Stimulated activated CD8-positive, alpha-beta memory T cell treated with anti-CD3 and anti-CD28 coated beads, Interleukin-12 subunit alpha, Interleukin-12 subunit beta, amount 100 ng/mL, for 24 hours (primary cell): ENCODE measurements around the gene FHAD1.
"Not testable (repeated sequence)": the region's sequence is repeated elsewhere in the genome, so short reads cannot be mapped to it uniquely, and the experiment has no call there.

ENCODE experiments used
- DNase-seq: peaks from one replicate; pipeline ENCODE4 v3.0.0-alpha.2; 2020; ENCODE audit errors: extremely low read depth

The FHAD1 gene

GRCh38 chr1:15276691-15277446 is 29.8 kb downstream of the FHAD1 start:
- no peak for DNase-seq

- DNase-seq: no peak
Observed at GRCh38 chr1:15277447-15277838, 30.4 kb downstream of the FHAD1 start.

GRCh38 chr1:15277933-15278332 is 30.9 kb downstream of the FHAD1 start:
- DNase-seq: no peak

DNA sequence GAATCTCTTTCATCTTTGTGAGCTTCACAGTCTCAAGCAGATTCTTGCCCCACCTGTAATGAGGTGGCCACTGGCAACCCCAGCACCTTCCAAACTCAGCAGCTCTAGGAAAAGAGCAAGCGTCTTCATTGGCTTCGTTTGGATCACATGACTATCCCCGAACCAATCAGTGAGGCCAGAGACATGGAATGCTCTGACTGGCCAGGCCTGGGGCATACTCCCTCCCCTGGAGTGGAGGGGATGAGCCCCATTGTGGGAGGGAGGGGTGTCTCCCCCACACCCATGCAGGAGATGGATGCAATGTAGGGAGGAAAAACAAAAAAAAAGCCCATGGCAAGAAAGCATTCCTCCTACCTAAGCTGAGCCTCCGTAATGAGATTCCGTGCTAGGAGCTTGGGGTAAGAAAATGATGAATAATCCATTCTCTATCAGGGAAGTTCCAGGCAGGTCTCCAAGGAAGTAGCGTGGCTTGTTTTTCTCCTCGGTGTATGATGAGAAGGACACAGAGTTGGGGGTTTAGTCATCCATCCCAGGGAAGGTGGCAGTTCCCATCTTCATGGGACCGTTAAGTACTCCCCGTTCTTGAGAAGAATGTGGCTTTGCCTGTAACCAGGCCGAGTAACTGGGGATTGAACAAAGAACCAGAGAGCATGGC is 32.7 kb downstream of the FHAD1 start:
- DNase-seq: no peak

- DNase-seq: no peak
Observed at GRCh38 chr1:15280416-15280815, 33.4 kb downstream of the FHAD1 start.

- DNase-seq: no peak
Observed at GRCh38 chr1:15282038-15282437, 35.0 kb downstream of the FHAD1 start.

DNA sequence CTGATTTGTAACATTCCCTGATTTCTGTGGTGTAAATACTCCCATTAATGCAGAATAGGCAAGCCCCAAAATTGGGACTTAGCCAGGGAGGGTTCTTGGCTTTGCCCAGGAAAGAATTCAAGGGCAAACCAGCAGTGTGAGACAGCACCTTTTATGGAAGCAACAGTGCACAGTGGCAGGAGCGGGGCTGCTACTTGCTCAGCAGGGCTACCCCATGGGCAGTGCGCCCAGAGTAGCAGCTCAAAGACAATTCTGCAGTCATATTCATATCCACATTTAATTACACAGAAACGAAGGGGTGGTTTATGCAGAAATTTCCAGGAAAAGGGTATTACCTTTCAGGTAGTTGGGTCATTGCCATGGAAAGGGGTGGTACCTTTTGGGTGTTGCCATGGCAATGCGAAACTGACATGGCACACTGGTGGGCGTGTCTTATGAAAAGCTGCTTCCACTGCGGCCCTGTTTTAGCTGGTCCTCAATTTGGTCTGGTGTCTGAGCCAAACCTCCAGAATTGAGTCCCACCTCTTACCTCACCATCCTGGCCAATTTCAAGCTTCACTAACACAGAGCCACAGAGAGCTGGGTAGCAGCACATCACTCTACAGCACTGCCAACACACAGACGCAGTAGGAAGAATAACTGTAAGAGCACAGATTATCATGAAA is 35.9 kb downstream of the FHAD1 start:
- DNase-seq: no peak

DNA sequence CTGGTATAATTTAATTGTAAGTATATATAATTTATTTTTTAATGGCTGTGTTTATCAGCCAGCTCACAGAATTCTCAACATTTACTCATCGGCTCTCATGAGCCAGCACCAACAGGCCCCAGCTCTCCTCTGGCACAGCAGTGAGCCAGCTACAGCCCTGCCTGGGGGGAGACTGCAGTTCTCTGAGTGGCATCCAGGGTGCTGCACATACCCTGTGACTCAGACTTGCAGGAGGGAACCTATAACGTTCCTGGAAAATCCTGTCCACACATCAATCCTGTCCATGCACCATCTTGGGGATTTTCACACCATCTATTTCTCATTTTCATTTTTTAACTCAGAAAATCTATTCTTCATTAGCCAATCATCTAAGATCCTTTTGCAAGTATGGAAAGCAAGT is 36.5 kb downstream of the FHAD1 start:
- no peak for DNase-seq

GRCh38 chr1:15286452-15286851 is 39.4 kb downstream of the FHAD1 start:
- DNase-seq: no peak

GRCh38 chr1:15287035-15287979 is 40.3 kb downstream of the FHAD1 start:
- no peak for DNase-seq

DNA sequence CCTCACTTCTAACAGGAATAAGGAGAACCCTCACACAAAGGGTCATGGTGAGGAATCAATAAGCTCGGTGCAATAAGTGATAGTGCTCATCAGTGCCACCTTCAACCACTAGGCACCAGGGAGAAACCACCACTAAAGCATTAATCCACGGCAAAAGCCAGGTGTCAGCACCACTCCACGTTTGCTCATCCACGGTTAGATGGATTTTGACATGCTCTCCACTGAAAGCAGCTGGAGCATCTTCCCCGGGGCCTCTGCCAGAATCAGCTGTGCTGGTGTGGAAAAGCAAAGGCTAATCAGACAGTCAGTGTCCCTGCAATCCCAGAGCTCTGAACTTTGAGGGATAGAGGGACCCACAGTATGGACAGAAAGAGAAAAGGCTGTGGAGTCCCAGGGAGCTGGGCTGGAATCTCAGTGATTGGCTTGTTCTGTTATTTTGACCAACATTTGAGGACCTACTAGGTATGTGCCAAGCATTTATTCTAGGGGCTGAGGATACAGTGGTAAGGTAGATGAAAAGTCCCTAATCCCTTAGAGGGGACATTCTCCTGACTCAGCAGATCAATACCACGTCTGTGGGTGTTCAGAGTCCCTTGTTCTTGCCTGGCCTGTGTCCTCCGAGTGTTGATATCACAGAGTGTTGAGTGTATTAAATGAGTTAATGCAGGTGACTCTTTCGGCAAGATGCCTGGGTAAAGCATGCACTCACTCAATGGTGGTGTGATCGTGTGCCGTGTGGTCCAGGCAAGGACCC is 41.3 kb downstream of the FHAD1 start:
- no peak for DNase-seq

DNA sequence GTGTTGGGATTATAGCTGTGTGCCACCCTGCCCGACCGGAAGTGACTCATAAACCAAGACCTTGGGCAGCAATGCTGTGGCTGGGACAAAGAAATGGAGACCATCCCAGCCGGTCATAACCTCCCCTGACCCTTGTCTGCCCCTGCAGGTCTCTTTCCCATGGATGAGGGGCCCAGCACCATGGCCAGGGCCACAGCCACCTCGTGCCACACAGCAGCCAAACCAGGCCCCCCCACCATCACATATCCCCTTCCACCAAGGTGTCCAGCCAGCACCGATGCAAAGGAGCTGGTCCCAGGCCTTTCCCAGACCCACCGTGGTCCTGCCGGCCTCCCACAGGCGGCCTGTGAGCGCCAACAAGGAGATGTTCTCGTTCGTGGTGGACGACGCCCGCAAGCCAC is 42.2 kb downstream of the FHAD1 start:
- no peak for DNase-seq

DNA sequence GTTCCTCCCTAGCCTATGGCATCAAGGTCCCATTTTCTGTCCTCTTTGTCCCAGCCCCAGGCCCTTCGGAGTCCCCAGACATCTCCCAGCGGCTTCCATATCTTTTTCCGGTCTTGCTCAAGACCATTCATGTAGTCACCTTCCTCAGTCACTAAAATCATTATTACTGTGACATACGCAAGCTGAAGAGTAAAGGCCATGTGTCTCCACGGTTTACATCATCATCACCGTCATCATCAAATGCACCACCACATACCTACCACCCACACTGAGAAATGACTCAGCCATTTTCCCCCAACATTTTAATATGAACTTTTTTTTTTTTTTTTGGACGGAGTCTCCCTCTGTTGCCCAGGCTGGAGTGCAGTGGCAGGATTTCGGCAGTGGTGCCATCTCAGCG is 43.4 kb downstream of the FHAD1 start:
- no peak for DNase-seq

DNA sequence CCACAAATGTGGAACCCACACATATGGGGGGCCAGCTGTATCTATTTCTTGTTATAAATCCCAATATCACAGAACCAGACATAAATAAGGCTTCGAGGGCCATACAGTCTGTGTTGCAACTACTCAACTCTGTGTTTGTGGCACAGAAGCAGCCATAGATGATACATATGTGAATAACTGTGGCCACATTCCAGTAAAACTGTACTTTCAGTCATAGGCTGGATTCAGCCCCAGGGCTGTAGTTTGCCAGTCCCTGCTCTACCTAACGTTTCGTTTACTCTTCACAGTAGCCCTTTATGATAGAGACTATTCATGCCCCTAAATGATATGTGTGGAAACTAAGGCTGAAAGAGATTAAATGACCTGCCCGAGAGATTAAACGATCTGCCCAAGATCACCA is 48.7 kb downstream of the FHAD1 start:
- no peak for DNase-seq

DNA sequence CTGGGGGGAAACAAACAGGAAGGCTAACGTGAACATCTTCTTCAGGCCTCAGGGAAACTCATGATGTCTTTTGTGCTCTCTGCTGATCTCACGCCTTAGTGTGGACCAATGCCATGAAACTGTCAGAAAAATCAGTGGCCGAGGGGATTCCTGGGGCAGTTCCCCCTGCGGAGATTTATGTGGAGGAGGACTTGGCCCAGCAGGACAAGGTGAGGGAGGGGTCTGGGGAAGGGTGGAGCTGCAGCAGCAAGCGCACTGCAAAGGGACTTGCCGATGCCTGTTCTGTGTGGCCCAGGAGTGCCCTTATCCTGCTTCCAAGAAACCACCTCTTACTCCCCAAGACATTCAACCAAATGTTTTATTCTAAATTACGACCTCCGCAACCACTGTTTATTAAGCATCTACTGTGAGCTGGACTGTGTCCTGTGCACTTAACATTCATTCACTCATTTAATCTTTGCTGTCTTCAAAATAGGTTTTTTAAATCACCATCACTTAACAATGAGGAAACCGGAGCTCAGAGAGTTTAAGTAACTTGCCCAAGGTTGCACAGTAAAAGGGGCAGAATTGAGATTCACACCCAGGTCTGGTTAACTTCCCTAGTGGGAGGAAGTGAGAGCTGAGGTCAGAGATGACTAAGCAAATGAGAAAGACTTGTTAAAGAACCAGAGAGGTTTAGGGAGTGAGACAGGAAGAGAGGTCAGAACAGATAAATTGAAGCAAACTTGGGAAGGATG is 49.7 kb downstream of the FHAD1 start:
- DNase-seq: no peak

DNA sequence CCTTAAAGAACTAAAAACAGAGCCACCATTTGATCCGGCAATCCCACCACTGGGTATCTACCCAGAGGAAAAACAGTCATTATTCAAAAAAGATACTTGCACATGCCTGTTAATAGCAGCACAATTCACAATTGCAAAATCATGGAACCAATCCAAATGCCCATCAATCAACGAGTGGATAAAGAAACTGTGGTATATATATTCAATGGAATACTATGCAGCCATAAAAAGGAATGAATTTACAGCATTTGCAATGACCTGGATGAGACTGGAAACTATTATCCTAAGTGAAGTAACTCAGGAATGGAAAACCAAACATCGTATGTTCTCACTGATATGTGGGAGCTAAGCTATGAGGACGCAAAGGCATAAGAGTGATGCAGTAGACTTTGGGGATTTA is 51.0 kb downstream of the FHAD1 start:
- DNase-seq: not testable (repeated sequence)

DNA sequence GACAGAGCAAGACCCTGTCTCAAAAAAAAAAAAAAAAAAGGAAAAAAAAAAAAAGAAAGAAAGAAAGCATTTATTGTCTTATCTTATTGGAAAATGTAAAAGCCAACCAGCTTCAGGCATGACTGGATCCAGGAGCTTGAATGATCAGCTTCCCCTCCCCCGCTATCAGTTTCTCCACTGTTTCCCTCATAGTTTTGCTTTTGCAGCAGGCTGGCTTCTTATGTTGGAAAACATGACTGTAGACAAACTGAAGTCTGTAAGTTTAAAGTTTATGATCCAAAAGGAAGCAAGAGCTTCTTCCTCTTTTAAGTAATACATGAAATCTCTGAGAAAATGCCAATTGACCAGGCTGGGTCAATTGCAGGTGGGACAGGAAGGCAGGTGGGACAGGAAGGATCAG is 52.2 kb downstream of the FHAD1 start:
- no peak for DNase-seq

- no peak for DNase-seq
Observed at GRCh38 chr1:15299806-15300205, 52.8 kb downstream of the FHAD1 start.

DNA sequence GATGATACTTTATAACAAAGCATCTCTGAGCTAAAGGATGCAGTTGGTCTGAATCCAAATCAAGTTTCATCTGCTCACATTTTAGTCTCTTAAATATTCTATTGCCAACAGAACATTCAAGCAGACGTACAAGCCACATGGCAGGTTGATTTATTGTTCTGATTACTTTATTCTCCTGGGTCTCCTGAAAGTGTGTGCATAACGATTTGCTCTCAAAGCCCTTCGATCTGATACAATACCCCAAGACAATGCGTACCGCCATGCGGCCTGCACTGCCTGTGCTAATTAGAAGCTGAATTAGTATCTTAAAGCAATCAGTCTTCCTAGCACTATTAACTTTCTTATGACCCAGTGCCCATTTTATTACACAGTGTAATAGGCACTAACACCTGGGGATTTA is 56.9 kb downstream of the FHAD1 start:
- DNase-seq: no peak

GRCh38 chr1:15304708-15305467 is 57.9 kb downstream of the FHAD1 start:
- DNase-seq: peak; percentile 40
